AG08396 (cell line): ENCODE results near the gene CEP89.
"Not testable (repeated sequence)": the region's sequence is repeated elsewhere in the genome, so short reads cannot be mapped to it uniquely, and the experiment has no call there.

Experiments
- DNase-seq: peaks from one replicate; pipeline ENCODE4 v3.0.0; 2012; ENCODE audit warnings: low spot score, mixed read lengths

Gene CEP89

DNA sequence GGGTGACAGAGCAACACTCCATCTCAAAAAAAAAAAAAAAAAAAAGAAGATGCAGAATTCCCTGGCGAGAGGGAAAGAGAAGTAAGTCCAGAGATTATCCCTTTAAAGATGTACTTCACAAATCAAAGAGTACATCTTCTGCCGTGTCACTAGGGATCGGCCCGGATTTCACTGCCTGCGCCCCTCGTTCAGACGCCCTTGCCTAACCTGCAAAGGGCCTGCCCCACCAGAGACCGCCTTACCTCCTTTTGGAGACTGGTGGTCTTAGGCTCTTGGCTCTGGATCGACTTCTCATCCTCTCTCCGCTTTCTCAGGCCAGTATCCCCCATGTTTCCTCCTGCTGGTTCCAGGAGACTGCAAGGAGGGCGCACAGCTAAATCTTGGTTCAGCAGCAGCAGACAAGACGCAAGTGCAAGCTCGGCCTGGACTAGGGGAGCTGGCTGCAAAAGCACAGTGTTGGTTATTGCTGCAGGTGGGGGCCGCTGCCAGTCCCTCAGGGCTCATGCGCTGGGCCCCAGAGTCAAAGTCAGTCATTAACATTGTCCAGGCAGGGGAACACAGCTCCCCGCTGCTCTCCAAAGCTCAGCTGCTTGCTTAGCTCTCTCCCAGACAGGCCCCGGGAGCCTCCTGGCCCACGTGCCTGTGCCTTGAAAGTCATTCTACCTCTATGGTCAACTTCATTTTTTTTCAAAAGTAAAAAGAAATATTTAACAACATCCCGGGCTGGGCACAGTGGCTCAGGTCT lies 103.4 kb downstream of the CEP89 start:
- no peak for DNase-seq

DNA sequence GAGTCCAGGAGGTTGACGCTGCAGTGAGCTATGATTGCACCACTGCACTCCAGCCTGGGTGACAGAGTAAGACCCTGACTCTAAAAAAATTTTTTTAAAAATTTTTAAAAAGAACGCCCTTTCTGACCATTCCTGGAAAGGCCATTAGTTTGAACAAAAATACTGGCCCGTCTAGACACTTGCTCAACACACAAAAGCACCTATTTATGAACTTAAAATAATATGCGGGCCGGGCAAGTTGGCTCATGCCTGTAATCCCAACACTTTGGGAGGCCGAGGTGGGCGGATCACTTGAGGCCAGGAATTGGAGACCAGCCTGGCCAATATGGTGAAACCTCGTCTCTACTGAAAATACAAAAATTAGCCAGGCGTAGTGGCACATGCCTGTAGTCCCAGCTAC lies 104.3 kb downstream of the CEP89 start:
- DNase-seq: not testable (repeated sequence)

DNA sequence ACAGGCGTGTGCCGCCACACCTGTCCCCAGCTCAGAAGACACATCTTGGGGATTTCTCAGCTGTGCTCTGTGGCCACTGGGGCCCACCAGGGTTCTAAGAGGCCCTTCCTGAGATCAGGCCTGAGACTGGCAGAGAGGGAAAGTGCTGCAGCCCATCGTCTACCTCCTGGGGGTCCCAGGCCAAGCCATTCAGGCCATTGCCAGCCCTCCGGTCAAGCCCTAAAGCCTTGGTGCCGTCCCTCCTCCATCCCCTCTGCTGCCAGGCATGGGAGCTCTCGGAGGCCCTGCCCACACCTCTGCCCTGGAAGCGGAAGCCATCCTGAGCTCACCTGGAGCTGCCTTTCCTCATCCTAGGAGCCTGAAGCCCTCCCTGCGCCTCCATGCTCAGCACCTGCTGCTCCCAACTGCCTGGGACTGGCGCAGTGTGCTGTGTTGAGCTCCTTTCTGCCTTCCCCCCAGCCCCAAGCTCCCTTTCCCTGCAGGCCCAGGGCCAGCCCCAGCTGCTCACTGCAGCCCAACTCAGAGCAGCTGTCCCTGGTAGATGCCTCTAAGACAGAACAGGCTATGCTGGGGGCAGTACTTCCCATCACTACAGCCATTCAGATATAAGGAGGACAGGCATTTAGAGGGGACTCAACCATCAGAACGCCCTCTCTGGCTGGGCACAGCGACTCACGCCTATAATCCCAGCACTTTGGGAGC lies 105.0 kb downstream of the CEP89 start:
- DNase-seq: no peak

DNA sequence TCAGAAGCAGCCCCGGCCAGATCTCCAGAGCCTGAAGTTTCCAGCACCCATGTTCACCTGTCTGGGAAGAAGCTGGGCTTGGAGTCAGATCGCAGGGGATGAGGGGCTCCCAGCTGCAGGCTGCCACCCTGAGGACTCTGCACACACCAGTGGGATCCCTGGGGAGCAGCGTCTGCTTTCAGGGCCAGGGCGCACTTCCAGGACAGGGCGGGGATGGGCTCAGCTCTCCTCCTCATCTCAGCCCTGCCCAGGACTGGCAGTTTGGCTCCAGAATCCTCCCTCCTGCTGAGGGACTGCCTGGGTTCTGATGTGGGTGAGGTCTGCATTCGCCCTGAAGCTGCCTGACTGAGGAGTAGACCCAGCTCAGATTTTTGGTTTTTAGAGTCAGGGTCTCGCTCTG lies 105.7 kb downstream of the CEP89 start:
- no peak for DNase-seq

DNA sequence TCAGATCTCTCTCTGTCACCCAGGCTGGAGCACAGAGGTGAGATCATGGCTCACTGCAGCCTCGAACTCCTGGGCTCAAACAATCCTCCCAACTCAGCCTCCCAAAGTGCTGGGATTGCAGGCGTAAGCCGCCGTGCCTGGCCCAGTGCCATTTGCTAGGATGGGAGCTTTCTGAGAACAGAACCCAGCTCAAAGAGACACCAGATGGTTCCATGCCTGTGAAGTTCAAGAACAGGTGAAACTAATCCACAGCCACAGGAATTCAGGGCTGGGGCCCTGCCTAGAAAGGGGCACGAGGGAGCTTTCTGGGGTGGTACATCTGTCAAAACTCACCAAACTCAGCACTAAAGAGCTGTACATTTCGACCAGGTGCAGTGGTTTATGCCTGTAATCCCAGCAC lies 106.4 kb downstream of the CEP89 start:
- DNase-seq: no peak

DNA sequence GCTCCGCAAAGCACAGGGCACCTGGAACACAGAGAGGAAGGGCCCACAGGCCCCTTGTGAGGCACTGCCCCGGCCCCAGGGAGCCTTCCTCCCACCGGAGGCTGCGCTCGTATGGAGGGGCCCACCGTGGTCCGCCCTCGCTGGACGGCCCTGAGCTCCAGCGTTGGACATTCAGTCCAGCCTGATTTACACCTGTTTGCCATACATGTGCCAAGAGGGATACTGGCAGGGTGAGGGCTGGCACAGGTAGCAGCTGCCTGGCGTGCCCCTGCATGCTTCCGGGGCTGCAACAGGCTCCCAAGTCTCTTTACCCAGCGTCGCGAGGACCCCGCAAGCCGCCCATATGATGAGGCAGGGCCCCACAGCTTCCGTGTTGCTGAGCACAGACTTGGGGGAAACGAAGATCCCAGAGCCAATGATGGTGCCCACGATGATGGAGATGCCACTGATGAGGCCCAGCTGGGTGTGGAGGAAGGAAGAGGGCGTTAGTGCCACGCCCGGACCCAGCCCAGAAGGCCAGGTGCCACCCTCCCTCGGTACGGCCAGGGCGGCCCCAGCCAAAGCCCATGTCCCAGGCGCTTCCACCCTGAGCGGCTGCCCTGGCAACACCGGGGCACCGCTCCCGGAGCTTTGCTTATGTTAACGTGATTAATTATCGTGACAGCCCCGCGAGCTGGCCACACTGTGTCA lies 107.3 kb downstream of the CEP89 start:
- no peak for DNase-seq

DNA sequence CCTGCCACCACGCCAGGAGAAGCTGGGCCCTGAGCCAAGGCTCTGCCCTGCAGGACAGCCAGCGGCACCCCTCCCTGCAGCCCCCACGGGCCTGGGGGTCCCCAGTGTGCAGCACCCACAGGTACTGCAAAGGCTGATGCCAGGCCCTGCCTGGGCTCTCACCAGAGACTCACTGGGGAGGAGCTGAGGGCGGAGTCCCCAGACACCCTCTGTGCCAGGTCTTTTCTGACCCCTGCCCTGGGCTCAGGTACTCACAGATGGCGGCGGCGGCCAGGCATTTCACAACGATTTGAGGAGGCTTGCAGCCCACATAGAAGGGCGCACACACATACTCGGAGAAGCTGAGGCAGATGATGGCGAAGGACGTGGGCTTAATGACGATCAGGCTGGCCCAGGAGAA lies 107.9 kb downstream of the CEP89 start:
- no peak for DNase-seq

DNA sequence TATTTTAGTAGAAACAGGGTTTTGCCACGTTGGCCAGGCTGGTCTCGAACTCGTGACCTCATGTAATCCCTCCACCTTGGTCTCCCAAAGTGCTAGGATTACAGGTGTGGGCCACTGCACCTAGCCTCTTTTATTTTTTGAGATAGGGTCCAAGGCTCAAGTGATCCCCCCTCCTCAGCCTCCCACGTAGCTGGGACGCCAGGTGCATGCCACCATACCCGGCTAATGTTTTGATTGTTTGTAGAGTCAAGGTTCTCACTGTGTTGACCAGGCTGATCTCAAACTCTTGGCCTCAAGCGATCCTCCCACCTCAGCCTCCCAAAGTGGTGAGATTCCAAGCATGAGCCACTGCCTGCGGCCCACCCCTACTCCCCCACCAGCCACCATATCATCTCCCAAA lies 108.5 kb downstream of the CEP89 start:
- DNase-seq: no peak

DNA sequence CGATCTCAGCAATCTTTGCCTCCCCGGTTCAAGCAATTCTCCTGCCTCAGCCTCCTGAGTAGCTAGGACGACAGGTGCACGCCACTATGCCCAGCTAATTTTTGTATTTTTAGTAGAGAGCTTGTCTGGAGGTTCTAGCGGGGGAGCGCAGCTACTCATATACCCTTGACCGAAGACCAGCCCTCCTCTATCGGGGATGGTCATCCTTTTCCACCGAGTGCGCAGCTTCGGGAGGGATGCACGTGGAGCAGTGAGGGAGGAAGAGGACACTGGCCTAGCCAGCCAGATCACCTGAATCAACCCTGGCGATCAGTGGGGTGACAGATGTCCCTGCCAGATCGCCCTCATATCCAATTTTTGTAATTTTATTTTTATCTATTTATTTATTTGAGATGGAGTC lies 109.0 kb downstream of the CEP89 start:
- no peak for DNase-seq

DNA sequence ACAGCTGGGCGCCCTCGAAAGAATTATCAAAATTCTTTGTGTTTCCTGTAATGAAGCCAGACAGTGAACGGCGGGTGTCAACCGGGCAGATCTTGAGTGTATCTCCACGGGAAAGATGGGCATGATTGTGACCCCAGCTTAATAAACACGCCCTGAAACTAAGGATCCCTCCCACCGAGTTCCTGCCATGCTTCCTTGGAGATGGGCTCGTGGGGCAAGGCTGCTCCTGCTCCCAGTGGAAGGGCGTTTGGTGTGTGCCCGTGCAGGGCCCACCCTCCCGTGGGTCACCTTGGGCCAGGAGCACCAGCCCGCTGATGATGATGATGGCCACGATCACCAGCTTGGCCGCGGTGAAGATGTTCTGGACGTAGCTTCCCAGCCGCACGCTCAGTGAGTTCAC lies 109.6 kb downstream of the CEP89 start:
- DNase-seq: no peak

DNA sequence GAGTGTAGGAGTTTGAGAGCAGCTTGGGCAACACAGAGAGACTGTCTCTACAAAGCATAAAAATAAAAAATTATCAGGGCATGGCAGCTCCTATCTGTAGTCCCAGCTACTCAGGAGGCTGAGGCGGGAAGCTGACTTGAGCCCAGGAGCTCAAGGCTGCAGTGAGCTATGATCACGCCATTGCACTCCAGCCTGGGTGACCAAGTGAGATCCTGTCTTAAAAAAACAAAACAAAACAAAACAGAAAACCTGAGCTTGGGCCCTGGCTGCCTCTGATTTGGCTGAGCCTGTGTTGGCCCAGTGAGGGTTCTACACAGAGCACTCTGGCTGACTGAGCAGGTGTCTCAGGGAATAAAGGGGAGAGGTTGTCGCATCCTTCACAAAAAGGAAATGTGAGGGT lies 110.2 kb downstream of the CEP89 start:
- DNase-seq: no peak

DNA sequence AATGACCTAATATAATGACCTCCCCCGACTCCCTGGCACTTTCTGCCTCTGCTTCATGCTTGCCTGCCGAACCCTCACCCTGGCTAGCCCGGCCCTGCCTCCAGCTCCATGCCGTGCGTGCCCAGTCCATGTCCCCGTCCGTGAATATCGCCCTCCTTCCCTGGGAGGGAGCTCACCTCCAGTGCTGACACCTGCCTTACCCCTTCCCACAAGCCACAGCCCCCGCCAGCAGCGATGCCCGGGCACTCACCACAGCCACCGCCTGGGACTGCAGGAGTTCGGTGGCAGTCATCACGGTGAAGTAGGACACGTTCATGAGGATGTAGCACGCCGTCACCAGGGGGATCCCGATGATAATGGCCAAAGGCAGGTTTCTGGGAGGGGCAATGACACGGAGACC lies 112.2 kb downstream of the CEP89 start:
- no peak for DNase-seq

DNA sequence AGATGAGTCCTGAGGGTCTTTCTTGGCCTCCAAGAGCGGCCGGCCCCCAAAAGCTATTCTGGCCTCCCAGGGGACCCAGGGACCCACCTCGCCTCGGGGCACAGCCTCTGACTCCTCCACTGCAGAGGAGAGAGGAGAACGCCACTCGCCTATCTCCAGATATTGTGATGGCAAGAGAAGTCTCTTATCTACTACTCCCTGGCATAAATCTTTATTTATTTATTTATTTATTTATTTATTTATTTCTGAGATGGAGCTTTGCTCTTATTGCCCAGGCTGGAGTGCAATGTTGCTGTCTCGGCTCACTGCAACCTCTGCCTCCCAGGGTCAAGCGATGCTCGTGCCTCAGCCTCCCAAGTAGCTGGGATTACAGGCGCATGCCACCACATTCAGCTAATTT lies 113.2 kb downstream of the CEP89 start:
- DNase-seq: no peak

DNA sequence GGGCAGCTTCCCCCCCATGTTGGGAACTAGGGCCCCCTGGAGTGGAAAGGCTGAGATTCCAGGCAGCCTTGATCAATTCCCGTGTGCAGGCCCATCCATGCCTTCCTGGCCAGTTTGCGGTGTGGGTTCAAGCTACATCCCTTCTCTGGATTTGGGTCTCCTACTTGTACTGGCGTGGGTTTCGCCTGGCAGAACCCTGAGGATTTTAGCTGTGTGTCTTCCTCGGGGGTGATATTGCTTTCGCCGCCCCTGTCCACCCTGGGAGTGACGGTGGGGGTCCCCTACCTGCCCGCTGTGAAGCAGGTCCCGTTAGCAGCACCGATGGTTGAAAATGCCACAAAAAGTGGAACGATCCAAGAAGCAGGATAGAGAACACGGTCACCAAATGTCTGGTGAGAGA lies 113.6 kb downstream of the CEP89 start:
- no peak for DNase-seq

DNA sequence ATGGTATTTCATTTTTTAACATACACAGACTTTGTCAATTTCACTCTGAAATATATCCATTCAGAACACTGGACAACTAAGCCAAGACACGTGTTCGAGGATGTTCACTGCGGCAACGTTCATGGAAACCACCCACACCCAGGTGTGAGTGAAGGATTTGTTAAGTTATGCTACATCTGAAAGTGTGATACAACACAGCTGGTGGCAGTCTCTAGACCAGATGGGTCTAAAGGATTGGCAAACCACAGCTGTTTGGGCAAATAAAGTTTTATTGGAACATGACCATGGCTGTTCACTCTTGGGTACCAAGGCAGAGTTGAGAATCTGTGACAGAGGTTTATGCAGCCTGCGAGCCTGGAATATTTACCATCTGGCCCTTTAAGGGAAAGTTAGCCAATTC lies 114.2 kb downstream of the CEP89 start:
- no peak for DNase-seq

DNA sequence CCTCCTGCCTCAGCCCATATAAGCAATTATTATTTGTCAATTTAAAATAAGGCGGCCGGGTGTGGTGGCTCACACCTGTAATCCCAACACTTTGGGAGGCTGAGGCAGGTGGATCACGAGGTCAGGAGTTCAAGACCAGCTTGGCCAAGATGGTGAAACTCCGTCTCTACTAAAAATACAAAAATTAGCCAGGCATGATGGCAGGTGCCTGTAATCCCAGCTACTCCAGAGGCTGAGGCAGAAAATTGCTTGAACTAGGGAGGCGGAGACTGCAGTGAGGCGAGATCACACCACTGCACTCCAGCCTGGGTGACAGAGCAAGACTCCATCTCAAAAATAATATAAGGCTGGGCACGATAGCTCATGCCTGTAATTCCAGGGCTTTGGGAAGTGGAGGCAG lies 114.9 kb downstream of the CEP89 start:
- DNase-seq: not testable (repeated sequence)

DNA sequence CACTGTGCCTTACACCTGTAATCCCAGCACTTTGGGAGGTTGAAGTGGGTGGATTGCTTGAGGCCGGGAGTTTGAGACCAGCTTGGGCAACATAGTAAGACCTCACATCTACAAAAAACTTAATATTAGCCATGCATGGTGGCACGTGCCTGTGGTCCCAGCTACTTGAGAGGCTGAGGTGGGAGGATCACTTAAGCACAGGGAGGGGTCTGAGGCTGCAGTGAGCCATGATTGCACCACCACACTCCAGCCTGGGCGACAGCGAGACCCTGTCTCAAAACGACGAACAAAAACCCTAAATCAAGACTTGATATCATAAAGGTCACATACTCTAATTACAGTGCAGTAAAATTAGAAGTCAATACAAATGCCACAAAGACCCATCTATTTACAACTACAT lies 119.5 kb downstream of the CEP89 start:
- DNase-seq: no peak

DNA sequence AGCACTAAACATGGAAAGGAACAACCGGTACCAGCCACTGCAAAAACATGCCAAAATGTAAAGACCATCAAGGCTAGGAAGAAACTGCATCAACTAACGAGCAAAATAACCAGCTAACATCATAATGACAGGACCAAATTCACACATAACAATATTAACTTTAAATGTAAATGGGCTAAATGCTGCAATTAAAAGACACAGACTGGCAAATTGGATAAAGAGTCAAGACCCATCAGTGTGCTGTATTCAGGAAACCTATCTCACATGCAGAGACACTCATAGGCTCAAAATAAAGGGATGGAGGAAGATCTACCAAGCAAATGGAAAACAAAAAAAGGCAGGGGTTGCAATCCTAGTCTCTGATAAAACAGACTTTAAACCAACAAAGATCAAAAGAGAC lies 123.7 kb downstream of the CEP89 start:
- not testable (repeated sequence) for DNase-seq

DNA sequence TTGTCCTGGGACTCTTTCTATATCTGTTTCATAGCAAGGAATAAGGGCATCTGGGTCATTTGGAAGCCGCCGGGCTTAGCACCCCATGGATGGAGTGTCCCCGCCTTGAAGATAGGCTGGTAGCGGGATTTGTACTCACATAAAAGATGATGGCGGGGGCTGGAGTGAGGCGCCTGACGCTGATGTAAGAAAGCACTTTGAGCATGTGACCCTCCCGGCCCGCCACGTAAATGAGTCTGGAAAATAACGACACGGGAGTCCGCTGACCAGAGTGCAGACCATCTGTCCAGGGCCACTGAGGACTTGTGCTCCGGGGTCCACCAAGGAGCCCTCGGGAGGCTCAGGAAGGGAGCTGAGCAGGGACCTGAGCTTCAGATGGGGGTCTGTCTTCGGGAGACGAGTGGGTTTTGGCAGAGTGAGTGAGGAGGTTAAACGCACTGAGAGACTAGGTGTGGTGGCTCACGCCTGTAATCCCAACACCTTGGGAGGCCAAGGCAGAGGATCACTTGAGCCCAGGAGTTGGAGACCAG lies 128.0 kb downstream of the CEP89 start:
- no peak for DNase-seq

DNA sequence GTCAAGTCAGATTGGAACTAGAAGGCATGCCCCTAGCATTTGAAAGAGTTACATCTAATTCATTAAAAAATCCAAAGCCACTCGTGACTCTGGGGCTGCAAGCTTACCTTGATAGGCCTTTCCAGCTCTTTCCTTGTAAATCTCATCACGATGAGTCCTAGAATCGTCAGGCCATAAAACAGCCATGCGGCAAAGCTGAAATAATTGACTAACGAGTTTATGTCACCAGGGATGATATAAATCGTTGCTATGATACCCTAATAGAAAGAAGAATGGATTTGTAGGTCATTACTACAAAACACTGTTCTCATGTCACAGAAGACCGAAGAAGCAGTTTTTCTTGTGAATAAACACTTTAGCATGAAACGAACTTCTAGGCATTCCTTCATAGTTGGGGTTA lies 129.7 kb downstream of the CEP89 start:
- DNase-seq: no peak

DNA sequence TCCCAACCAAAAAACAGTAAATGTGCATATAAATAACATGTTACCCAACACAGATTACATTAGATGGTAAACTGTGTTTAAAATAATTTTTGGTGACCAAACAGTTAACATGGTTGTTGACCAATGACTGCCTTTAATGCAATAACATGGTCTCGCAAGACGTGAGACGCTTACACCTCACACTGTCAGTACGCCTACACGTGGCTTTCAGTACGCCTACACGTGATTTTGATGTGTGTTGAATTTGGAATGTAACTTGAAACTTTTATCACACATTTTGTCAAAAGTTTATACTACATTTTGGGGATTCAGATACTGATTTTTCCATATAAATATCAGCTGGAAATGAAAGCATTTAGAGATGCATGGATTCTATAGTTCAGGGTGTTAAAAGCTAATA lies 134.2 kb downstream of the CEP89 start:
- DNase-seq: no peak

DNA sequence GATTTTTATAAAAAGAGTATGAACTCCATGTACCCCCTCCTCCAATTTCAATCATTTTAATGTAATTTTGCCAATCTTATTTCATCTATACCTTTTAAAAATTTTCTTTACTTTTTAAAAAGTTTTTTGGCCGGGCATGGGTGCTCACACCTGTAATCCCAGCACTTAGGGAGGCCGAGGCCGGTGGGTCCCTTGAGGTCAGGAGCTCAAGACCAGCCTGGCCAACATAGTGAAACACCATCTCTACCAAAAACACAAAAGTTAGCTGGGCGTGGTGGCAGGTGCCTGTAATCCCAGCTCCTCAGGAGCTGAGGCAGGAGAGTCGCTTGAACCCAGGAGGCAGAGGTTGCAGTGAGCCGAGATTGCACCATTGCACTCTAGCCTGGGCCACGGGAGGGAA lies 138.4 kb downstream of the CEP89 start:
- not testable (repeated sequence) for DNase-seq

DNA sequence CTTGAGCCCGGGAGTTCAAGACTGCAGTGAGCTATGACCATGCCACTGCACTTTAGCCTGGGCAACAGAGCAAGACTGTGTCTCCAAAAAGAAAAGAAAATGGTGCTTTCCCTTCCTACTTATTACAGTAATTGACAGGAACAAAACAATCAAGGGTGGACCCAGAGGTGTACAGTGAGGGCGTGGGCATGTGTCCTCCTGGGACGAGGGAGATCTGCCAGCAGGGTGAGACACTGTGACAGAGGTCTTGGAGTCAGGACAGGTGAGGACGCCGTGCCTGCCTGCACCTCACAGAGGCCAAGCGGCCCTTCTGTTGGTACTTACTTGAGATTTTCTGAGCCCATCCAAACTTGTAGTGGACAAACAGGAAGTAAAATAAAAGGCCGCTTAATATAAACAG lies 138.9 kb downstream of the CEP89 start:
- DNase-seq: not testable (repeated sequence)
